LNCAP (cell line): ENCODE measurements around the gene ANO10.

Experiments used
- TF ChIP-seq, protein P1 (sequence below): fragments of 450-650 bp; IDR thresholded peaks from 2 replicates; pipeline ENCODE4 v1.5.1; 2017; ENCODE audit warnings: mild to moderate bottlenecking

The ANO10 gene

DNA sequence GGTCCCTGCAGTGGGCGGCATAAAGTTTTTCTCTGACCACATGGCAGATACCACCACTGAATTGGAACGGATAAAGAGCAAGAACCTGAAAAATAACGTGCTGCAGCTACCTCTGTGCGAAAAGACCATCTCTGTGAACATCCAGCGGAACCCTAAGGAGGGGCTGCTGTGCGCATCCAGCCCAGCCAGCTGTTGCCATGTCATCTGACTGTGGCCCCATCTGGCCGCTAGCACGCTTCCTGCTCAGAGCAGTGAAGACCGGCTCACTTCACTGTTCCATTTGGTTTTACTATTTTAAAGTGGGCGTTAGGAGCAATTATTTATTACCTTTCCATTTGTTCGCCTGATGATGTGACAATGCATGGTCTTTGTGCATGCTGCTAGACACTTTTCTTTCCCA is 273.5 kb downstream of the ANO10 start:
- TF ChIP-seq, protein P1, sequence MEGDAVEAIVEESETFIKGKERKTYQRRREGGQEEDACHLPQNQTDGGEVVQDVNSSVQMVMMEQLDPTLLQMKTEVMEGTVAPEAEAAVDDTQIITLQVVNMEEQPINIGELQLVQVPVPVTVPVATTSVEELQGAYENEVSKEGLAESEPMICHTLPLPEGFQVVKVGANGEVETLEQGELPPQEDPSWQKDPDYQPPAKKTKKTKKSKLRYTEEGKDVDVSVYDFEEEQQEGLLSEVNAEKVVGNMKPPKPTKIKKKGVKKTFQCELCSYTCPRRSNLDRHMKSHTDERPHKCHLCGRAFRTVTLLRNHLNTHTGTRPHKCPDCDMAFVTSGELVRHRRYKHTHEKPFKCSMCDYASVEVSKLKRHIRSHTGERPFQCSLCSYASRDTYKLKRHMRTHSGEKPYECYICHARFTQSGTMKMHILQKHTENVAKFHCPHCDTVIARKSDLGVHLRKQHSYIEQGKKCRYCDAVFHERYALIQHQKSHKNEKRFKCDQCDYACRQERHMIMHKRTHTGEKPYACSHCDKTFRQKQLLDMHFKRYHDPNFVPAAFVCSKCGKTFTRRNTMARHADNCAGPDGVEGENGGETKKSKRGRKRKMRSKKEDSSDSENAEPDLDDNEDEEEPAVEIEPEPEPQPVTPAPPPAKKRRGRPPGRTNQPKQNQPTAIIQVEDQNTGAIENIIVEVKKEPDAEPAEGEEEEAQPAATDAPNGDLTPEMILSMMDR = no peak

DNA sequence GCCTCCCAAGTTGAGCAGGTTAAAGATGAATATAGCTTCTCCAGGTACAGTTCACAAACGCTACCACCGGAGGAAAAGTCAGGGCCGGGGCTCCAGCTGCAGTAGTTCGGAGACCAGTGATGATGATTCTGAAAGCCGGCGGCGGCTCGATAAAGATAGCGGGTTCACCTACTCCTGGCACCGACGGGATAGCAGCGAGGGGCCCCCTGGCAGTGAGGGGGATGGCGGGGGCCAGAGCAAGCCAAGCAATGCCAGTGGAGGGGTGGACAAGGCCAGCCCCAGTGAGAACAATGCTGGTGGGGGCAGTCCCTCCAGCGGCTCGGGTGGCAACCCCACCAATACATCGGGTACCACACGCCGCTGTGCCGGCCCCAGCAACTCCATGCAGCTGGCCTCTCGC is 274.0 kb downstream of the ANO10 start:
- TF ChIP-seq, protein P1 = no peak

DNA sequence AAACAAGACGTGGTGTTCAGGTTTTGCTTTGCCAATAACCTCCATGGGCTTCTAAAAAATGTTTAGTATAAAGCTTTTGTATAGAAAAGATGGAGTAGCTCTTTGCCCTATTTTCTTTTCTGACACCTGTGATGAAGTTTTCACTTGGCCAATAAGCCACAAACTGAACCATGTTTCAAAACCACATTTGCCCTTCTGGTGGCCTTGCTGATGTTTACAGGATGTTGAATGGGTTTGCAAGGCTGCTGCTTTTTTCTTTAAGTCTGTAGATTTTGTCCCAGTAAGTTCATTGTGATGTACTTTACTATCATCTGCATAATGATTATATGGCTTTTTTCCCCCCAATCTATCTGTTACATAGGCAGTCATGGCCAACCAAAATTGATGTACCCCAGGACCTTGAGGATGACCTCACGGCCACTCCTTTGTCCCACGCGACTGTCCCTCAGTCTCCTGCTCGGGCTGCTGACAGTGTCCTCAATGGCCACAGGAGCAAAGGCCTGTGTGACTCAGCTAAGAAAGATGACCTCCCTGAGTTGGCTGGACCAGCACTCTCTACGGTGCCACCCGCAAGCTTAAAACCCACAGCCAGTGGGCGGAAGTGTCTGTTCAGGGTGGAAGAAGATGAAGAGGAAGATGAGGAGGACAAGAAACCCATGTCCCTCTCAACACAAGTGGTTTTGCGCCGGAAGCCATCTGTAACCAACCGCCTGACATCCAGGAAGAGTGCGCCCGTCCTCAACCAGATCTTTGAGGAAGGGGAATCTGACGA is 274.6 kb downstream of the ANO10 start:
- TF ChIP-seq, protein P1 = no peak

DNA sequence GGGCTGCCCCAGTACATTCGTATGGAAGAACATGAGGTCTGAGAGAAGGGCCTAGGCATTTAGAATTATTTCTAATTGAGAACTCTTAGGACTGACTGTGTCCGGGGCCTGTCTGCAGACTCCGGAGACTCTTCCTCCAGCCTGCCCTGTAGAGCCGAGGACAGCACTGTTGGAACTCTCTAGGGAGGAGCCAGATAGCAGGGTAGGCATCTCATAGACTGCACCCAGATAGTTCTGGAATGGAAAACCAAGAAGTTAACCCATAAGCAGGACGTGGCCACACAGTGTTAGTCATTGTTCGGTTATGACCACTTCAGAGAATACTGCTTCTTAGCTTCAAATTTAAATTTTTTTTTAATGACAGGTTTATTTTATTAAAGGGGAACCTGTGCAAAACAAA is 275.9 kb downstream of the ANO10 start:
- TF ChIP-seq, protein P1 = no peak

DNA sequence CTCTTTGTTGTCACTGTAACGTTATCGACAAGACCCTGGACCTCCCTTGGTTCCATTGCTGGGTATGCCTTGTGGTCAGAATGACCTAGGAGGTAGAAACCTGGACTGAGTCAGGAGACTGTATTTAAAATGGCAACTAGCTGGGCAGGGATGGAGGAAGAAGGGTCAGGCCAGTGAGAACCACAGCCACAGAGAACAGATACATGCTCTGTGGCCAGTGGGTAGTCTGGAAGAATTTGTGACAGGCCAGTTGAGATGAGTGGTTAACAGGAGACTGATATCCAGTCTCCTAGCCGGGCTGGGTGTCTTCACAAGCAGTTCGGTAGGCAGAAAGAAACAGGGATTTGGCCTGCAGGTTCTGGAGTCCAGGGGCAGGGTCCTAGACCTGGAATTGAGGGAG is 276.6 kb downstream of the ANO10 start:
- TF ChIP-seq, protein P1 = no peak

DNA sequence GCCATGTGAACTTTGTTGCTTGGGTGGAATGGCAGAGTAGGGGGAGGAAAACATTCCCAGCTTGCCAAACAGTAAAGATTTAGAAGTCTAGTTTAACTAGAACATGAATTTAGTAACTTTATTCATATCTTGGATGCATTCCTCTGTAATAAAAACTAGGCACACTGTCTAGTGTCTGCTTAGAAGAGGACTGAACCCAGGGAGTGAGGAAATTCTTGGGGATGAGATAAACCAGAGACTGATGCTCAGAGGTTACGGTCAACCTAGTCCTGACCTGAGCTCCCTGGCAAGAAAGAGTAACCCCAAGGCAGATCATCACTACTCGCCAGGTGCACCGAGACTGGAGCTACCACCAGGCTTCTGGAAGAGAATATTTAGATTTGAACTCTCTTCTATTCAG is 277.3 kb downstream of the ANO10 start:
- TF ChIP-seq, protein P1 = no peak

DNA sequence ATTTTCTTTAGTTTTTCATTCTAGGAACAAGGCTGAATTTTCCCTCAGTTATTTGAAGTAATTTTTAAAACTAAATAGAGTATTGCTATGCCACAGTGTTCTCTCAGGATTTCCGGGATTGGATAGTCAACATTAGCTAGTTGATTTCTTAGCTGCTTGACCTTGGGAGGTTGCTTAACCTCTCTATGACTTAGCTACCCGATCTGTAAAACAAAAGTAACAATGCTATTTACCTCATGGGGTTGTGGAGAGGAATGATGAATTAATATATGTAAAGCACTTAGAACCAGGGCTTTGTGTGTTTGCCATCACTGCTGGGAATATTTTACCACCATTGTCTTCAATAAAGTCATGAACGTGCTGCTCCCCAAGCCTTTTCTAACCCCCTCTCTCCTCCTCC is 278.0 kb downstream of the ANO10 start:
- TF ChIP-seq, protein P1 = no peak

DNA sequence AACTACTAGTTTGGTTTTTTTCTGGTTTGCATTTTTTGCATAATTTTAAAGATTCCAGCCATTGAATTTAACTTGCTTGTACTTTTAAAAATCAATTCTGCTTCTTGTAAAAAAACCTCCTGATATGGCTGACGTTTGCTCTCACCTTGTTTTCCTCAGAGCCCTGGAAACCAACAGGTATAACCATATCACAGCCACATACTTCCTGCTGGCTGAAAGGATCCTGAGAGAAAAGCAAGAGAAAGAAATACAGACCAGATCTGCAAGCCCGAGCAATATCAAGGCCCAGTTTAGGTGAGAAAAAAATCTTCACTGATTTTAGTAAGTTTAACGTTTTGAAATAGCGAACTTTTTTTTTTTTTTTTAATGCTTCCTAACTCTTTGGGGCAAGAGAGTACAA is 278.6 kb downstream of the ANO10 start:
- TF ChIP-seq, protein P1 = no peak
